ENCODE measurements around the gene RASSF8.

Gene RASSF8

GRCh38 chr12:26112703-26113147 is 154.2 kb downstream of the RASSF8 start:
- DNase-seq: no peak

GRCh38 chr12:26113181-26113654 is 154.7 kb downstream of the RASSF8 start:
- DNase-seq: peak; percentile 47

- peak; percentile 63 for DNase-seq
Observed at GRCh38 chr12:26113853-26114719, 155.6 kb downstream of the RASSF8 start.

GRCh38 chr12:26114720-26115401 is 156.4 kb downstream of the RASSF8 start:
- no peak for DNase-seq

DNA sequence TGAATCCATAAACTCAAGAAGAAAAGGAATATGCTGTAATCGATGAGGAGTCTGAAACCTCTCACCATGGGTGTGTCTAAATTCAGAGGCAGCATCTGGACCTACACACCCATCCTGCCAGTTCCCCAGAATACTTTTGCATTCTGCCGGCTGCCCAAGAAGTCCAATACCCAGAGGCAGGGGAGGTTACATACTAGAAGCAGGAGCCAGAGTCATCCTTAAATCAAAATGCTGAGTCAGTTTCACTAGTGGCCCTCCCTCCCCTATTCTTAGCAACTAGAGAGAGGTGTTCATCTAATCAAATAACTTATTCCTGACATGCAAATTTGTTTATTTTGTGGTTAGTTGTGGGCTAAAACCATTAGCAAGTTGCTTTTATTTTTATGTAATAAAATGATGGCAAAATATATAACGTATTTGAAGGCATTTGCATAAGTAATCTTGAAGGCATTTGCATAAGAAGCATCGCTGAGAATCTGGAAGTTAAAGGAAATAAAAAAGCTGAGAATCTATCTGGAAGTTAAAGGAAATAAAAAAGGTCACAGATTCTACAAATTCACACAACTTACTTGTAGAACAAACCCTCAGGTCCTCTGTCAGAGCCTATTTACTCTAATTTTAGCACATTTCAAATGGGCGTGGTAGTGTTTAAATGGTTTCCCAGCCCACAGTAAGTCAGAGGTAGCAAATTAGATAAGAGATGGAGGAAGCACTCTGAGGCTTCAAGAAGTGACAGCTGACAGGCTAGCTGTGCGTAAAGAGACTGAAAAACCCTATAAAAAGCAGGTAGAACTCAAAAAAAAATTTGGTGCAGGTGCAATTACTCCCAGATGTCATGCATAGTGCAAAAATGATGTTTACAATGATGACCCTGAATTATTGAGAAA is 158.6 kb downstream of the RASSF8 start:
- DNase-seq: no peak

DNA sequence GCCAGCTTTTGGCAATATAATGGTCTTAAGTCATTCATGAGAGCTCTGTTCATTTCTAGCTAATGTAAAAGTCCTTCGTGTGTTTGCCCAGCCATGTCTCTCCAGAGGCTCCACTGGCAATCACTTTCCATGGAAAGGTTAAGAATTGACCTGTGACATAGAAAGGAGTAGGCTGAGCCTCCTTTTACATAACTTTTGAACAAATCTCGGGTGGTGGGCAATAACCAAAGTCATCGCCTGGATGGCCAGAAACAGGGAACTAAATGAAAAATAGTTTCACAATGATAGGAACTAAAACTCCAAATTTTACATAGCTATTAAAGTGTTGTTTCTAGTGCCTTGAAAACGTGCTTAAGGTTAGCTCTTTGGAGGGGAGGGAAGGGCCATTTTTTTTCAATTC is 159.8 kb downstream of the RASSF8 start:
- no peak for DNase-seq

GRCh38 chr12:26119391-26119989 is 161.0 kb downstream of the RASSF8 start:
- DNase-seq: peak; percentile 47

- DNase-seq: no peak
Observed at GRCh38 chr12:26120561-26121274, 162.2 kb downstream of the RASSF8 start.

GRCh38 chr12:26121323-26122060 is 163.0 kb downstream of the RASSF8 start:
- DNase-seq: no peak

DNA sequence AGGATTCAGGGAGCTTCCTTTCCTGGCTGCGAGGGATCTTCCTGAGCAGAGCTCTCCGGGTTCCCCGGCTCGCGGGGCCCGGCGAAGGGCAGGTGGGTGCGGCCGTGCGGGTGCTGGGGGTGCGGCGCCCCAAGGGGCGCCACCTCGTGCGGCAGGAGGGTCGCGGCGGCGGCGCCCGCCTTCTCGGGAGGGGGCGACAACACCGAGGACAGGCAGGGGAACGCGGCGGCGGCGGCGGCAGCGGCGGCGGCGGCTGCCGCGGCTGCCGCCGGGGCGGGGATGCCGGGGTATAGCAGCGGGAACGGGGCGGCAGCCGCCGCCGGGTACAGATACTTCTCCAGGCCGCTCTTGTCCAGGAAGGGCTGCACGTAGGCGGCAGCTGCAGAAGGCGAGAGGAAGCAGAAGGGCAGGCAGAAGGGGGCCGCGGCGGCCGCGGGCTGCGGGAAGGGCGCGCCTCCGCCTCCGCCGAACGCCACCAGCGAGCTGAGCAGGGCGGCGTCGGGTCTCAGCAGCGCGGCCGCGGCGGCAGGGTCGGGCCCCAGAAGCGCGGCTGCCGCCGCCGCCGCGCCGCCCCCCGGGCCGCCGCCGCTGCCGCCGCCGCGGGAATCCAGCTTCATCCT is 163.7 kb downstream of the RASSF8 start:
- no peak for DNase-seq

DNA sequence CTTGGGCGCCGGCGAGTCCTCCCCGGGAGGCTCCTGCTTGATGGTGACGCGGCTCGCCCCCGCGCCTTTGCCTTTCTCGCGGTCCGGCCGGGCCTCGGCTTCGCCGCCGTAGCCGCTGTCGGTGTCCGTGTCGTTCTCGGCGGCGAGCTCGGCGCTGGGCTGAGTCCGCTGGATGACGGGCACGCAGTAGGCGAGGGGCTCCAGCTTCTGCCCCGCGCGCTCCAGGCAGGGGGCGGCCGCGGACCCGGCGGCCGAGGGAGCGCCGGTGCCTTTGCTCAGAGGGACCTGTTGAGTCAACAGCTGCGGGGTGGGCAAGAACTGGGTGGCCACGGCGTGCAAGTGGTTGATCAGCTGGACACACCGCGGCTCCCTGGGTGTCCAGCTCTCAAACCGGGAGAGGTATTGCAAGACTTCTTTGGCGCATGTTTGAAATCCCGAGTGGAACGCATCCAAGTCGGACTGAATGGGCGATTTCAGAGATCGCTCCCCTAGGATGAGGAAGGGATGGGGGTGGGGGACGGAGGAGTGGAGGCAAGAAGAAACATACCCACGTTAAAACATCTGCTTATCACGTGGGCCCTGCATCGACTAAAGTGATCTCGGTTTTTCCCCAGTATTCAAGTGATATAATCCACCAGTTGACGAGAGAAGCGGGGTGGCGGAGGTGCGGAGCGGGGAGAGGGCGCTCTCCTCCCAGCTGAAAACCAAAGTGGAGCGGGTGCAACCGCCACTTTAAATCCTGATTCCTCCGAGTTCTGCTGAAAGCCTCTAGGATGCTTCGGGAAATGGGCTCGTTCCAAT is 164.4 kb downstream of the RASSF8 start:
- DNase-seq: peak; percentile 18

DNA sequence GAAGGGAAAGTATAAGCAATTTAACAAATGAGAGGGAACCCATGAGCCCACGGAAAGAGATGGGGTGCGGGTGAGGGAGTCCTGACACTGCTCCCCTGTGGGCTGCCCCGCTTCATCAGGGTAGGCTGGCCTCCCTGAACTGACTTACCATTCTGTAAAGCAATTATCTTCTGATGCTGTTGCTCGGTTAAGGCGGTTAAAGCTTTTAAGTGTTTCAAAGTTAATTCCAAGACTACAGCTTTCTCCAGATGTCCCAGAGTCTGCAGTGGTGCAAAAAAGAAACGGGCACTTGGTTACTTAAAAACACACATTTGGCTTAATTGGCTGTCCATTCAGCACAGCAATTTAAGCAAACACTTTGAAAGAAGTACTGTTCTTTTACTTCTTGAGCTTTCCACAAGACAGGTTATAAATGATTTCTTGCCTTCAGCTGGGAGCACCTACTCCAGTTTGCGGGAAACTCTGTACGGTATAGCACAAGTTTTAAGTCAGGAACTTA is 165.0 kb downstream of the RASSF8 start:
- no peak for DNase-seq

GRCh38 chr12:26124446-26125399 is 166.2 kb downstream of the RASSF8 start, which contains the start of gene BHLHE41:
TSS of gene BHLHE41 (minus strand) at chr12:26125037. CDS start at chr12:26124779, 258 bp downstream.
- DNase-seq: no peak

DNA sequence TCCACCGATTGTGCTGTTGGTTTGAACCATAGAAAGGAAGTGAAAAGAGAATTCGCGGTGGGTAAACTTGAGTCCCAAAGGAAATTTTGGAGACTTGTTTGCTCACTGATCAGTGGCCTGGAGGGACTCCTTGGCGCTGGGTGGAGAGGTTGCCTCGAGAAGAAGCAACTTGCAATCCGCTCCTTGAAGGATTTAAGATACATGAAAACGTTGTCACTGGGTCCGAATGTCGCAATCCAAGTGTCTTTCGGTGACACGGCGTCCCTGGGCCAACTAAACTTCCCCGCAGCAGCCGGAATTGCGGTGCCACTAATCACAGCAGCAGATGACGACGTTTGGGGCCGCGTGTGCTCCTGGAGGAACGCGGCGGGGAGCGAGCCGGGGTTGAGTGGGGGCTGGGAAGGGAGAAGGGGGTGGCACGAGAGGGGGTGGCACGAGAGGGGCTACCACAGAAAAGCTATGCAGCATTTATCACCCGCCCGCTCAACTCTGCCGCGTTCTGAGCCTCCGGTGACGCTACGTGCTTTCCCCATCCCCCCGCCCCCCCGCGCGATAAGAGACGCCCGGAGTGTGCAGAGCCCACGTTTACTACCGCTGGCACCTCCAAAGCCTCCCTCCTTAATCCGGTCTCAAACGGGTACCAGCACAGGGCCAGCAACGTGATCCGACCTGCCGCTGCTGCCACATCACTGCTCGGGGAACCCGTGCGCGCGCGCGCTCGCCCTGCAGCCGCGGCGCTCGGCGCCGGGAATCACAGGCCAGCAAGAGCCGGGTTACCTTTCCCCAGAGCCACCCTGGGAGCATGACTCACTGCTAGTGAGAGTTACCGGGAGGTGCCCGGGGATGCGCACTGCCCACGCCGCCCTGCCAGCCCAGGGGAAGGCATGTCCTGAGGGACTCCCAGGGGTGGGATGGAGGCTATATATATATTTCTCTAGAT is 167.2 kb downstream of the RASSF8 start:
- DNase-seq: peak; percentile 74

DNA sequence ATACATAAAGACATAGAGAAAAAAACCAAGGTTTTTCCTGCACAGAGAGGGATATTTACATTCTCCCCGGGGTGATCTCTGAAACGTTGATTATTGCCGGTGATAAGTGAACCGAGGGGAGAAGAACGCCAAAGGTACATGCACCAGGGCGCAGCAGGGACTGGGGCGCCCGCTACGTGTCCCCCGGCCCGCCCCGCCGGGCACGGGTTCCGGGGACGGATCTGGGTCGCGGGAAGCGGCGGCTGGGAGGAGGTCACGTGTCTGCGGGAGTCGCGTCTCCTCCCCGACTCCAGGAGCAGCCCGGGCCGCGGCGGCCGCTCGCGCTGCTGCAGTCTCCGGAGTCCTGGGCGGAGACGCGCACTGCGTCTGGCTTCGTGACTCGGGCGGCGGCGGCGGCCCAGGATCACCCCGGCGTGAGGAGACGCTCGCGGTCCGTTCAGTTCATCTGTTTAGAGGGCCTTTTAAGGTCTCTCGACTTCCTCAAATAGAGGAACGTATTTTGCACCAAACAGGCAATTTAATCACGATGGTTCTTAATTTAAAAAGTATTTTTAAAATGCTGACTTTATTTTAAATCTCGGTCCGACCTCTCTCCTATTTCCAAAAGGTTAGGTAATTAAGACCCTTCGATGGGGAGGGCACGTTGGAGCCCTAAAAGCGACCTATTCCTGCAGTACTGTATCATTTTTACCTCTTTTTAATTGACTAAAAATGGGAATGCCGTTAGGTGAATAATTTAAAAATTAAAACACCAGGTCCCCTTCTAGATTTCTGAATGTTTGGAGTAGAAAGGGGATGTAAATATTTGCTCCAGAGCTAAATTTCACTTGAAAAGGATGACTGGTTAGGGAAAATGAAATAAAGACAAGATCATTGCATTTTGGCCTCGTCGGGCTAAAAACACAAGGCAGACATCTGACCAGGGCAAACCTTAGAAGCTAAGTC is 168.1 kb downstream of the RASSF8 start:
- peak; percentile 66 for DNase-seq

DNA sequence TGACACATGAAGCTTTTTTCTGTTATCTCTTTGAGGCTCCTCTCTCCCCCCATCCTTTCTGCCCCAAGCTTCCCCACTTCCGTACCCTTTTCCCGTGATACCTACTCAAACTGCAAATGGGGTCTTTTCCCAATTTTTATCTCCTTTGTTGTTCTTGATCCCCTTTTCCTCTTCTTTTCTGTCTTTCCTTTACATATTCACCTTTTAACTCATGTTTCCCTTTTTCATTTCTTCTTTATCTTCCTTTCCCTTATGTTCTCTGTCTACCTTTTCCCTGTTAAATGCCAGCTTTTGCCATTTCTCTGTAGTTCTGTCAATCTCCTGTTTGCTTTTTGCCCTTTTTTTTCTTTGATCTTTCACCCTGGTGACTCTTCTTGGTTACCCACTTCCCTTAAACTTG is 168.9 kb downstream of the RASSF8 start:
- no peak for DNase-seq

All from NCI-H510A treated with DMSO at 0.1 percent for 48 hours (cell line).